HepG2 (cell line): ENCODE results near the gene MRPL20. TPM values are rescaled to one million over a fixed set of nuclear protein-coding genes. Genes with fewer than 3 reads are reported as not detected.
A peak's percentile ranks its signal among the peaks of the same experiment; 100 is the strongest.

ENCODE experiments used
- DNMT1 ChIP-seq: sonication (generic); formaldehyde crosslinking; IDR thresholded peaks from 2 replicates; pipeline ENCODE4 v1.5.1; 2020; ENCODE audit warnings: mild to moderate bottlenecking, missing genetic modification reagents
- GATAD1 ChIP-seq: IDR thresholded peaks from 2 replicates; pipeline ENCODE4 v1.6.1; 2016; ENCODE audit warnings: missing genetic modification reagents, missing compliant biosample characterization
- HCFC1 ChIP-seq: fragments of 150-350 bp; IDR thresholded peaks from 2 replicates; pipeline ENCODE4 v1.6.1; 2014; ENCODE audit warnings: low read depth, low read length
- HNRNPLL ChIP-seq: fragments of 200-400 bp; formaldehyde crosslinking; IDR thresholded peaks from 2 replicates; pipeline ENCODE4 v1.6.1; 2017; ENCODE audit warnings: mild to moderate bottlenecking, low read depth, low read length; ENCODE audit not compliant: poor library complexity, severe bottlenecking
- HOXA7 ChIP-seq: sonication (generic); formaldehyde crosslinking; IDR thresholded peaks from 2 replicates; pipeline ENCODE4 v1.8.1; 2022; ENCODE audit warnings: mild to moderate bottlenecking, missing genetic modification reagents, moderate library complexity
- KDM2A ChIP-seq: sonication (generic); formaldehyde crosslinking; IDR thresholded peaks from 2 replicates; pipeline ENCODE4 v1.4.0; 2020; ENCODE audit warnings: low read depth, missing genetic modification reagents, borderline replicate concordance
- KLF12 ChIP-seq: sonication (generic); formaldehyde crosslinking; IDR thresholded peaks from 2 replicates; pipeline ENCODE4 v1.4.0; 2020; ENCODE audit warnings: missing genetic modification reagents, borderline replicate concordance
- POLR2G ChIP-seq: fragments of 200-400 bp; formaldehyde crosslinking; IDR thresholded peaks from 2 replicates; pipeline ENCODE4 v1.6.1; 2018; ENCODE audit warnings: mild to moderate bottlenecking, low read depth, low read length, moderate library complexity
- PPARG ChIP-seq: conservative IDR thresholded peaks from 2 replicates; pipeline ENCODE4 v1.6.1; 2016; ENCODE audit warnings: missing biosample characterization, missing genetic modification reagents
- RARA ChIP-seq: IDR thresholded peaks from 2 replicates; pipeline ENCODE4 v1.6.1; 2016; ENCODE audit warnings: missing genetic modification reagents, missing compliant biosample characterization
- RCOR2 ChIP-seq: IDR thresholded peaks from 2 replicates; pipeline ENCODE4 v1.6.1; 2016; ENCODE audit warnings: missing biosample characterization, missing genetic modification reagents
- TAF15 ChIP-seq: fragments of 200-400 bp; formaldehyde crosslinking; IDR thresholded peaks from one replicate; pipeline ENCODE4 v1.6.1; 2018; ENCODE audit warnings: mild to moderate bottlenecking, low read depth, low read length; ENCODE audit not compliant: poor library complexity, severe bottlenecking
- TCF7 ChIP-seq: sonication (generic); IDR thresholded peaks from 2 replicates; pipeline ENCODE4 v1.6.1; 2016; ENCODE audit warnings: antibody characterized with exemption, low read depth
- ZFP37 ChIP-seq: sonication (generic); formaldehyde crosslinking; IDR thresholded peaks from 2 replicates; pipeline ENCODE4 v1.4.0; 2020; ENCODE audit warnings: missing genetic modification reagents, borderline replicate concordance
- ZIK1 ChIP-seq: sonication (generic); formaldehyde crosslinking; IDR thresholded peaks from 2 replicates; pipeline ENCODE4 v1.5.0; 2020; ENCODE audit warnings: mild to moderate bottlenecking, low read depth, missing genetic modification reagents, borderline replicate concordance
- ZNF382 ChIP-seq: sonication (generic); formaldehyde crosslinking; IDR thresholded peaks from 2 replicates; pipeline ENCODE4 v1.5.0; 2020; ENCODE audit warnings: missing genetic modification reagents, mild to moderate bottlenecking, borderline replicate concordance
- ZNF510 ChIP-seq: sonication (generic); formaldehyde crosslinking; IDR thresholded peaks from 2 replicates; pipeline ENCODE4 v1.4.0; 2020; ENCODE audit warnings: low read depth, mild to moderate bottlenecking, missing genetic modification reagents
- ZNF576 ChIP-seq: sonication (generic); formaldehyde crosslinking; IDR thresholded peaks from 2 replicates; pipeline ENCODE4 v1.4.0; 2020; ENCODE audit warnings: mild to moderate bottlenecking, missing genetic modification reagents
- ZNF740 ChIP-seq: sonication (generic); formaldehyde crosslinking; IDR thresholded peaks from 2 replicates; pipeline ENCODE4 v1.4.0; 2020; ENCODE audit warnings: missing genetic modification reagents
- ZNF781 ChIP-seq: sonication (generic); formaldehyde crosslinking; IDR thresholded peaks from 2 replicates; pipeline ENCODE4 v1.5.1; 2020; ENCODE audit warnings: borderline replicate concordance, mild to moderate bottlenecking, missing genetic modification reagents; ENCODE audit errors: not compliant biosample characterization
- ZNF788 ChIP-seq: sonication (generic); formaldehyde crosslinking; IDR thresholded peaks from 2 replicates; pipeline ENCODE4 v1.5.0; 2020; ENCODE audit warnings: mild to moderate bottlenecking, missing genetic modification reagents, borderline replicate concordance
- ZNF792 ChIP-seq: IDR thresholded peaks from 2 replicates; pipeline ENCODE4 v1.6.1; 2016
- polyA plus RNA-seq, 8 experiments: library from polyadenylated mRNA; depleted of rRNA in 3 of 8; stranded (reverse) in 7 of 8; unstranded in 1 of 8; fragments of >200 nt; fragmentation: Illumina TruSeq in 4 of 8; extraction: Trizol in 4 of 8; gene quantifications; 2 replicates each; pipeline versions ENCODE4 v1.2.1 to v1.2.3, GENCODE V29; 2011 to 2016; ENCODE audit warnings: low read depth in 4 of 8, missing spikeins in 1 of 8, mixed read lengths in 1 of 8; ENCODE audit not compliant: insufficient read depth in 1 of 8
- total RNA-seq, 5 experiments: library from RNA; depleted of rRNA; stranded (reverse); fragments of >200 nt; fragmentation: Illumina TruSeq; extraction: Trizol; gene quantifications; 2 replicates each; pipeline ENCODE4 v1.2.3, GENCODE V29; 2016; ENCODE audit warnings: low read depth in 1 of 5
- TF ChIP-seq, protein P1 (sequence below): IDR thresholded peaks from 2 replicates; pipeline ENCODE4 v1.6.1; 2018; ENCODE audit warnings: missing genetic modification reagents
- TF ChIP-seq, protein P2 (sequence below): sonication (generic); formaldehyde crosslinking; conservative IDR thresholded peaks from 2 replicates; pipeline ENCODE4 v1.8.1; 2023; ENCODE audit warnings: missing genetic modification reagents
- TF ChIP-seq, protein P3 (sequence below): sonication (generic); formaldehyde crosslinking; IDR thresholded peaks from 2 replicates; pipeline ENCODE4 v1.4.0; 2020; ENCODE audit warnings: missing genetic modification reagents, mild to moderate bottlenecking, borderline replicate concordance
- TF ChIP-seq, protein P4 (sequence below): IDR thresholded peaks from 2 replicates; pipeline ENCODE4 v1.6.1; 2012; ENCODE audit warnings: inconsistent platforms

The MRPL20 gene
- total and polyA plus RNA-seq, 2 of the 13 experiments (the other 11 are each of a cell fraction or from before 2014, with no cell fraction given) = 59.2 to 127 TPM

- TF ChIP-seq, protein P1, sequence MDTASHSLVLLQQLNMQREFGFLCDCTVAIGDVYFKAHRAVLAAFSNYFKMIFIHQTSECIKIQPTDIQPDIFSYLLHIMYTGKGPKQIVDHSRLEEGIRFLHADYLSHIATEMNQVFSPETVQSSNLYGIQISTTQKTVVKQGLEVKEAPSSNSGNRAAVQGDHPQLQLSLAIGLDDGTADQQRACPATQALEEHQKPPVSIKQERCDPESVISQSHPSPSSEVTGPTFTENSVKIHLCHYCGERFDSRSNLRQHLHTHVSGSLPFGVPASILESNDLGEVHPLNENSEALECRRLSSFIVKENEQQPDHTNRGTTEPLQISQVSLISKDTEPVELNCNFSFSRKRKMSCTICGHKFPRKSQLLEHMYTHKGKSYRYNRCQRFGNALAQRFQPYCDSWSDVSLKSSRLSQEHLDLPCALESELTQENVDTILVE (CRISPR knock-in tag) = no peak
- TF ChIP-seq, protein P2, sequence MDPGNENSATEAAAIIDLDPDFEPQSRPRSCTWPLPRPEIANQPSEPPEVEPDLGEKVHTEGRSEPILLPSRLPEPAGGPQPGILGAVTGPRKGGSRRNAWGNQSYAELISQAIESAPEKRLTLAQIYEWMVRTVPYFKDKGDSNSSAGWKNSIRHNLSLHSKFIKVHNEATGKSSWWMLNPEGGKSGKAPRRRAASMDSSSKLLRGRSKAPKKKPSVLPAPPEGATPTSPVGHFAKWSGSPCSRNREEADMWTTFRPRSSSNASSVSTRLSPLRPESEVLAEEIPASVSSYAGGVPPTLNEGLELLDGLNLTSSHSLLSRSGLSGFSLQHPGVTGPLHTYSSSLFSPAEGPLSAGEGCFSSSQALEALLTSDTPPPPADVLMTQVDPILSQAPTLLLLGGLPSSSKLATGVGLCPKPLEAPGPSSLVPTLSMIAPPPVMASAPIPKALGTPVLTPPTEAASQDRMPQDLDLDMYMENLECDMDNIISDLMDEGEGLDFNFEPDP = no peak
- TF ChIP-seq RARA (CRISPR knock-in tag) (peak; percentile 13; the same call in 1 of the 2 replicates), ZNF510 (CRISPR knock-in tag) (no peak), PPARG (CRISPR knock-in tag) (no peak), ZFP37 (CRISPR knock-in tag) (no peak), TAF15 (no peak), GATAD1 (CRISPR knock-in tag) (peak; percentile 51; the same call in 1 of the 2 replicates), KDM2A (CRISPR knock-in tag) (peak; percentile 52; the same call in 1 of the 2 replicates), HCFC1 (no peak), HOXA7 (CRISPR knock-in tag) (no peak), DNMT1 (CRISPR knock-in tag) (0 out of 2 replicates have a peak, but pooled peaks have one; percentile 50), ZNF740 (no peak), ZIK1 (CRISPR knock-in tag) (no peak), ZNF576 (no peak), ZNF382 (no peak), TCF7 (no peak), ZNF781 (CRISPR knock-in tag) (peak; percentile 23), ZNF788 (CRISPR knock-in tag) (no peak), RCOR2 (CRISPR knock-in tag) (no peak), POLR2G (peak; percentile 63; the same call in 1 of the 2 replicates), ZNF792 (CRISPR knock-in tag) (0 out of 2 replicates have a peak, but pooled peaks have one; percentile 49), KLF12 (CRISPR knock-in tag) (no peak), HNRNPLL (peak; percentile 17)
- TF ChIP-seq, protein P3, sequence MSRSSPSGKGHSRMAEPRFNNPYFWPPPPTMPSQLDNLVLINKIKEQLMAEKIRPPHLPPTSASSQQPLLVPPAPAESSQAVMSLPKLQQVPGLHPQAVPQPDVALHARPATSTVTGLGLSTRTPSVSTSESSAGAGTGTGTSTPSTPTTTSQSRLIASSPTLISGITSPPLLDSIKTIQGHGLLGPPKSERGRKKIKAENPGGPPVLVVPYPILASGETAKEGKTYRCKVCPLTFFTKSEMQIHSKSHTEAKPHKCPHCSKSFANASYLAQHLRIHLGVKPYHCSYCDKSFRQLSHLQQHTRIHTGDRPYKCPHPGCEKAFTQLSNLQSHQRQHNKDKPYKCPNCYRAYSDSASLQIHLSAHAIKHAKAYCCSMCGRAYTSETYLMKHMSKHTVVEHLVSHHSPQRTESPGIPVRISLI (CRISPR knock-in tag) = 0 out of 2 replicates have a peak, but pooled peaks have one; percentile 68
- TF ChIP-seq, protein P4, sequence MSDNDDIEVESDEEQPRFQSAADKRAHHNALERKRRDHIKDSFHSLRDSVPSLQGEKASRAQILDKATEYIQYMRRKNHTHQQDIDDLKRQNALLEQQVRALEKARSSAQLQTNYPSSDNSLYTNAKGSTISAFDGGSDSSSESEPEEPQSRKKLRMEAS = no peak
Measured at GRCh38 chr1:1361982-1362423, 45.1 kb downstream of the MRPL20 start (continued).
